Activated CD8-positive, alpha-beta memory T cell treated with anti-CD3 and anti-CD28 coated beads for 36 hours (primary cell): Measurements from ENCODE around the gene STIMATE. TPM values are rescaled to one million over a fixed set of nuclear protein-coding genes. Genes with fewer than 3 reads are reported as not detected.

ENCODE experiments used
- CTCF ChIA-PET: fragments of 350-600 bp; sonication (Branson Sonifier 250); formaldehyde crosslinking; loops from one replicate; lab custom pipeline; 2021; ENCODE audit warnings: antibody characterized with exemption; lab: Charles Lee
- POLR2A ChIA-PET: fragments of 350-600 bp; sonication (Branson Sonifier 250); formaldehyde crosslinking; loops from one replicate; lab custom pipeline; 2021; ENCODE audit warnings: antibody characterized with exemption; lab: Charles Lee
- total RNA-seq, 2 experiments: library from RNA; stranded (reverse); gene quantifications; one replicate each; pipeline ENCODE4 v1.2.3, GENCODE V29; 2021

Gene STIMATE
- total RNA-seq, 2 experiments from 2014 or later: 36.1 to 39.8 TPM

GRCh38 chr3:52790741-52791140 lies 106.6 kb downstream of the STIMATE start:
- ChIA-PET POLR2A (no interaction called here), CTCF (no interaction called here)

GRCh38 chr3:52790337-52790736 lies 107.0 kb downstream of the STIMATE start:
- CTCF ChIA-PET: no interaction called here
- POLR2A ChIA-PET: no interaction called here

DNA sequence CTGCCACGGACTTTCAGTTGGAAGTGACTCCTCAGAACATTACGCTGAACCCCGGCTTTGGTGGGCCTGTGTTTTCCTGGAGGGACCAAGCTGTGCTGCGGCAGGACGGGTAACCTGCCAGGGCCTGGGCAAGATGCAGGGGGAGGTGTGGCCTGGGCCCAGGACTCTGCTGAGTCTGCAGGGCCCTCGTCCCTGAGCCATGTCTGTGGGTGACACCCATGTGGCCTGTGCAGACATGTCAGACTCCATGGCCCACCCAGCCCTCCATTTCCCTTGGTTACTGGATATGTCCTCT lies 107.7 kb downstream of the STIMATE start:
- ChIA-PET CTCF (no interaction called here), POLR2A (no interaction called here)

DNA sequence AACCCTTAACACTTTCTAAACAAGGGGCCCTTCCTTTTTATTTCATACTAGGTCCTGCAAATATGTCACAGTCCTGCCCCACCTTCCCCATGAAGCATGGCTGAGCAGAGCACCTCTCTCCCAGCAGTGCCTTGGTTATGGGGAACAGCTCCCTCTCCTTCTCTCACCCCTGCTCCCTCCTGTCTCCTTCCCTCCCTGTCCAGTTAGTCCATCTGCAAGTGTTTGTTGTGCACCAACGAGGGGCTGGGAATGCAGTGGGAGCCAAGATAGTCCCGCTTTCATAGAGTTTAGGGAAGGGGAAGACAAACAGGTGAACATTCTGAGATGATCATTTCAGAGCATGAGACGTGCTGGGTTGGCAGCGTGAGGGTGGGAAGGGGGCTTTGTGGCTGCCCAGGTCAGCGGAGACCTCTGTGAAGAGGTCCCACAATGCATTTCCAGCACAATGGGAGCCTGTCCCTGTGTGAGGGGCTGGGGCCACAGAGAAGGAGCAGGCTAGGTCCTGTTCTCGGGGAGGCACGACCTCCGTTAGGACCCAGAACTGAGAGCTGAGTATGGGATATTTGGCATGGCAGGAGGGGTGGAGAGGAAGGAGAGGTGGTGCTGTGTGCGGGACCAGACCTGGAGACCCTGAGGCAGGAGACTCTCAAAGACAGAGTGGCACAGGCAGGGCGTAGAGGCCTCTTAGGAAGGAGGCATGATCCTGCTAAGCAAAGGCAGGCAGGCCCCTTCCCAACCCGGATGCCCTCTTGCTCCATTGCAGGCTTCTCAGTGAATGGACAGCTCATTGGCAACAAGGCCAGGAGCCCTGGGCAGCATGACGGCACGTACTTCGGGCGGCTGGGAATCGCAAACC lies 108.2 kb downstream of the STIMATE start:
- ChIA-PET POLR2A (no interaction called here), CTCF (no interaction called here)

- ChIA-PET CTCF (interaction anchor here (0.7 kb wide), 1 partner anchor 450 kb away, joined by 3 read pairs; no protein-coding TSS in a partner anchor), POLR2A (interaction anchor here (0.6 kb wide), 1 partner anchor 114 kb away, joined by 4 read pairs; no protein-coding TSS in a partner anchor)
These were observed 109.4 kb downstream of the STIMATE start for GRCh38 chr3:52787672-52788625.

GRCh38 chr3:52787246-52787645 lies 110.1 kb downstream of the STIMATE start:
- POLR2A ChIA-PET: interaction anchor here (0.6 kb wide), 1 partner anchor 114 kb away, joined by 4 read pairs; no protein-coding TSS in a partner anchor

More at GRCh38 chr3:52787246-52787645, 110.1 kb downstream of the STIMATE start:
- CTCF ChIA-PET: interaction anchor here (0.7 kb wide), 1 partner anchor 449 kb away, joined by 3 read pairs; no protein-coding TSS in a partner anchor

Other genes with a start within 250 kb of the STIMATE start
- gene PBRM1, start 211.6 kb downstream of the STIMATE start, total RNA-seq: 10 to 100 TPM; 65.4 to 71.2 TPM
- gene GNL3, start 211.5 kb downstream of the STIMATE start, total RNA-seq: 100 to 1,000 TPM; 240 to 247 TPM
- gene GLT8D1, start 191.8 kb downstream of the STIMATE start, total RNA-seq: 10 to 100 TPM; 42.9 to 45.0 TPM
- gene SPCS1, start 191.4 kb downstream of the STIMATE start, total RNA-seq: 100 to 1,000 TPM; 148 to 154 TPM
- gene NEK4, start 126.6 kb downstream of the STIMATE start, total RNA-seq: 10 to 100 TPM; 32.4 to 33.4 TPM
- gene ITIH1, start 119.9 kb downstream of the STIMATE start, total RNA-seq: not detected
- gene ITIH3, start 102.8 kb downstream of the STIMATE start, total RNA-seq: not detected
- 10 to 100 TPM in 1 of 2 experiments, 1 to 10 TPM in 1; 6.1 to 10.1 TPM for gene ITIH4, start 66.9 kb downstream of the STIMATE start, total RNA-seq
- gene MUSTN1, start 62.5 kb downstream of the STIMATE start, total RNA-seq: under 1 TPM in 1 of 2 experiments, not detected in 1; 0.61 TPM
- 10 to 100 TPM; 17.4 to 20.3 TPM for gene SFMBT1, start 148.5 kb upstream of the STIMATE start, total RNA-seq
- gene RFT1, start 232.9 kb upstream of the STIMATE start, total RNA-seq: 10 to 100 TPM; 55.3 to 58.1 TPM